ENCODE results near the gene MZT2A. TPM values are rescaled to one million over a fixed set of nuclear protein-coding genes. Genes with fewer than 3 reads are reported as not detected.
"Not testable (repeated sequence)": the region's sequence is repeated elsewhere in the genome, so short reads cannot be mapped to it uniquely, and the experiment has no call there.

The MZT2A gene
- total and polyA plus RNA-seq, 8 donors = 32.2 to 67.5 (median 45.1) TPM

DNA sequence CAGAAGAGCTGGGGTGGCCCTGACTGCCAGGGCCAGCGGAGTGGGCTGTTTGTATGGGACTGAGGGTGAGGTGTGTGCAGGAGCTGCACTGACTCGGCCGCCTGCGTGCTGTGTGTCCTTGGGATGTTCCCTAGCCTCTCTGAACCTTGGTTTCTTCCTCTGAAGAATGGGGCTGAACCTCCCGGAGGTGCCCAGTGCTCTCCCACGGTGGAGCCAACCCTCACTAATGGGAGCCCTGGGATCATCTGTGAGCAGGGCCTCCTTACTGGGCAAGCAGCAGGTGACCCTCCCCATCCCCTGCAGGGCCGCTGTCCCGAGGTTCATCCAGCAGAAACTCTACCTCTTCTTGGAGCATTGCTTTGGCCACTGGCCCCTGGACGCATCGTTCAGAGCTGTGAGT is 23.8 kb upstream of the MZT2A start:
- no peaks in the 10 kb centered on the region for H3K4me1 ChIP-seq
- H3K36me3 ChIP-seq = peaks cover 0 to 92% of the 10 kb centered on the region in 2 donors
- H3K4me3 ChIP-seq = no peak overlapping the region
- H3K9me3 ChIP-seq = no peaks in the 10 kb centered on the region
- ATAC-seq = no peak
- no peak overlapping the region for H3K27ac ChIP-seq
- H3K27me3 ChIP-seq = no peaks in the 10 kb centered on the region
- TF ChIP-seq CTCF (IDR thresholded peaks at IDR 0.05) = no peak
- no peak for DNase-seq
- intact Hi-C loops (cut with DNase I) = no loop called here

DNA sequence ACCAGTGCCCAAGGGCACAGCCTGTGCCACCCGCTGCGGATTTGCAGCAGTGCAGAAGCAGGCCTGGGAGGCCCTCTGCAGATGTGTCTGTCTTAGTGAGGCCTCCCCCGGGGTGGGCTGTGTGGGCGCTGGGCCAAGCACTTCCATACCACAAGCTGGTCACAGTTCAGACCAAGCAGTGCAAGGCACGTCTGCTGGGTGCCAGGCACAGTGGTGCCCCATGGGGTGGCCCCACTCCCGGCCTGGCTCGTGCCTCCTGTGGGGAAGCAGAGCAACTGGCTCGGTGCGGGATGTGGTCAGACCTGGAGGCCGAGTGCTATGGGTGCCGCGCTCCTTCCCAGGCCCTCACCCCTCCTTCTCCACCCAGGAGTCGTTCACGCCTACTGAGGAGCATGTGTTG is 23.0 kb upstream of the MZT2A start:
- H3K9me3 ChIP-seq; intact Hi-C loops (cut with DNase I); H3K27me3 ChIP-seq; H3K27ac ChIP-seq; H3K4me3 ChIP-seq; H3K4me1 ChIP-seq; ATAC-seq: not testable (repeated sequence)
- DNase-seq = peak in 1 of 4 donors; percentile 73
- peaks cover 0 to 91% of the 10 kb centered on the region in 2 donors for H3K36me3 ChIP-seq

DNA sequence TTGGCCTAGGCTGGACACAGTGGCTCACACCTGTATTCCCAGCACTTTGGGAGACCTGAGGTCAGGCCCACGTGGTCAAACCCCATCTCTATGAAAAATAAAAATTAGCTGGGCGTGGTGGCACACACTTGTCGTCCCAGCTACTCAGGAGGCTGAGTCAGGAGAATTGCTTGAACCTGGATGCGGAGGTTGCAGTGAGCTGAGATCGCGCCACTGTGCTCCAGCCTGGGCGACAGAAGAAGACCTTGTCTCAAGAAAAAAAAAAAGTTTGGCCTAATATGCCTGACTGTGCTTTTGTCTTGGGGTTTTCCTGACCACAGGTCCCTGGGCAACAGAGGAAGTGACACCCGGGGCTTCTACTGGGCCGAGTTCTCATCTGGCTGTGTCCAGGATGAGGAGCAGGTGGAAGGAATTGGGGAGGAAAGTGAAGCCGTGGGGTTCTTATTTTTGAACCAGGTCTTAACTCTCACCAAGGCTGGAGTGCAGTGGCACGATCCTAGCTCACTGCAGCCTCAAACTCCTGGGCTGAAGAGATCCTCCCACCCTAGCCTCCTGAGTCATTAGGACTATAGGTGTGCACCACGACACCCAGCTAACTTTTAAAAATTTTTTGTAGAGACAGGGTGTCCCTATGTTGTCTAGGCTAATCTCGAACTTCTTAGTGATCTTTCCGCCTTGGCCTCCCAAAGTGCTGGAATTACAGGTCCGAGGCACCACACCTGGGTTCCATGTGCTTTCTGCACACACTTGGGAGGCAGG is 22.4 kb upstream of the MZT2A start:
- peaks cover 0 to 91% of the 10 kb centered on the region in 2 donors for H3K36me3 ChIP-seq
- not testable (repeated sequence) for DNase-seq

DNA sequence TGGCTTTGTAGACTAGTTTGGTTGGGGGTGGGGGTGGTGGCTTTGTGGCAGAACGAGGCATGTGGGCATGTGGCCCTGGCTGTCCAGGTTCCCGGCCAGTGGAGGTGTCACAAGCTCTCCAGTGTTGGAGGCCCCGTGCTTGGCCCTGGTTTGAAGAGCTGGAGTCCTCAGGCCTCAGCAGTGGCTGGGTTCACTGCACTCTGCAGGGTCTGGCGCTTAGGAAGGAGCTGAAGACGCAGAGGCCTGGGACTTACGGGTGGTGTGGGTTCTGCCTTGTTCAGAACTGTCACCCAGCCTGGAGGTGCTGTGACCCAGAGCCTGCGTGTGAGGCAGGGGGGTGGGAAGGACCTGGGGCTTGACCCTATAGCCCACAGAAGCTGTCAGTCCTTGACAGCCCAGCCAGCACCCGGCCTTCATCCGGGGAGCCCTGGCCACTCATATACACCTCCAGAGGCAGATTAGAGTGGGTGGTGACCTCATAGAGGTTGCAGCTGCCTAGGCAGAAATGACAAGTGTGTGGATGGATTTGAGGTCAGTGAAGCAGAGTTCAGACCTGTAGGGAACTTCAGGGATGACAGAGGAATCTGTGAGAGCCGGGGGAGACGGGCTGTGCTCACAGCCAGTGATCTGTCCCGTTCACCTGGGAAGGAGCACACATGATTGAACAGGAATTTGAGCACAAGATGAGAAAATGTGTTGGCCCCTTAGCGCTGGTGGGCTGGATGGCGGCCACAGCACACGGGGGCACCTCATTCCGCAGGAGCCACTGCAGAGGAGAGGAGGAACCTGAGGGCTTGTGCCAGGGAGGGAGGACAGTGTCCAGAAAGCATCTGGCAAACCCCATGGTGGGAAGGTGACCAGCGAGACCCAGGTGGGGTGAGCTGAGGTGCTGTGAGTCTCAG is 20.0 kb upstream of the MZT2A start:
- H3K27me3 ChIP-seq; intact Hi-C loops (cut with DNase I); ATAC-seq; H3K9me3 ChIP-seq; H3K27ac ChIP-seq; H3K4me3 ChIP-seq; H3K4me1 ChIP-seq: not testable (repeated sequence)
- H3K36me3 ChIP-seq = peaks cover 0 to 90% of the 10 kb centered on the region in 2 donors
- DNase-seq = peak in 1 of 4 donors; percentile 18

More for the DNA sequence above, 22.4 kb upstream of the MZT2A start:
- H3K4me1 ChIP-seq; H3K9me3 ChIP-seq; H3K27me3 ChIP-seq; H3K4me3 ChIP-seq; ATAC-seq; H3K27ac ChIP-seq; intact Hi-C loops (cut with DNase I): not testable (repeated sequence)

DNA sequence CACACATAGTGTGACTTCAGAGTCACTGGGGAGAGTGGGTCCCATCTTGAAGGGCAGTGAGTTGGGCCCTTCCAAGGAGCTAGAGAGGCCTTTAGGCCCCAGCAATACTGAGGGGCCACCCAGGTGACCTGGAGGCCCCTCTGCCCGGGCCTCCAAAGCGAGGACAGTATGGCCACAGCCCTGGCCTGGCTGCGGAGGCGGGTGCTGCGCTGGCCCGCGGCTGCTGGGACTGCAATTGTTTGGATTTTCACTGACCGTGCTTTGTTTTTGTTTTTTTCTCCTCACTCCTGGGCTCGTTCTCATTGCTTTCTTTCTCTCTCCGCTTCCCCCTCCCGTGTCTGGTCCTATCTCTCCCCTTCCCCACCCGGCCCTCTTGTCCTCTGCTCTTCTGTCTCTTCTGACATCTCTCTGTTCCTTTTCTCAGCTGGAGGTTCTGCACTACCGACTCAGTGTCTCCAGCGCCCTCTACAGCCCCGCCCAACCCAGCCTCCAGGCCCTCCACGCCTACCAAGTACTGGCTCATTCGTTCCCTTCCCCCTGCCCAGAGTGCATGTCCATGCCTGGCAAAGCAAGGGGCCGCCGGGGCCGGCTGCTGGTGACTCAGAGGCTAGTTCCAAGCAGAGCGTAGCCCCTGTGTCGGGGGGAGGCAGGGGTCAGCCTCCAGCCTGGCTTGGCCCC is 19.2 kb upstream of the MZT2A start:
- peak in 1 of 4 donors; percentile 42 for DNase-seq
- H3K4me3 ChIP-seq; intact Hi-C loops (cut with DNase I); H3K9me3 ChIP-seq; ATAC-seq; H3K27me3 ChIP-seq; H3K27ac ChIP-seq; H3K4me1 ChIP-seq: not testable (repeated sequence)
- peaks cover 0 to 90% of the 10 kb centered on the region in 2 donors for H3K36me3 ChIP-seq

DNA sequence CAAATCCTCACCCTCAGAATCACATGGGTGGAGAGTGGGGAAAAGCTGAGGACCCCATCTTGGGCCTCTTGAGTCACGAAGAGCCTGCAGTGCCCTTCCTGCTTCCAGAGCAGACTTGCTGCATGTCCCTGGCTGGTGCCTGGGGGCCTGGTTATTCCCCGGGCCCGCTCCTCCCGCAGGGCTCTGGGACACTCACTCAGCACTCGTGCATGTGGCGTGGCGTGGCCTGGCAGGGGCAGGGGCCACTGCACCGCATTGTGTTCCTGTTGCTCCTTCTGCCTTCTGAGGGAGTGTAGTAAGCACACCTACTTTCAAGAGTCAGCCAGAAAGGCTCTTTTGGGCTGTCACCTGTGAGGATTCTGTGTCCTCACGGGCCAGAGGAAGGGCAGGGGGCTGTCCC is 17.4 kb upstream of the MZT2A start:
- TF ChIP-seq CTCF (IDR thresholded peaks at IDR 0.05) = no peak
- intact Hi-C loops (cut with DNase I) = no loop called here
- no peaks in the 10 kb centered on the region for H3K4me1 ChIP-seq
- ATAC-seq (no peak), DNase-seq (no peak)
- no peaks in the 10 kb centered on the region for H3K9me3 ChIP-seq
- H3K36me3 ChIP-seq = peaks cover 0 to 97% of the 10 kb centered on the region in 2 donors
- no peaks in the 10 kb centered on the region for H3K27me3 ChIP-seq
- H3K4me3 ChIP-seq = no peak overlapping the region
- no peak overlapping the region for H3K27ac ChIP-seq

DNA sequence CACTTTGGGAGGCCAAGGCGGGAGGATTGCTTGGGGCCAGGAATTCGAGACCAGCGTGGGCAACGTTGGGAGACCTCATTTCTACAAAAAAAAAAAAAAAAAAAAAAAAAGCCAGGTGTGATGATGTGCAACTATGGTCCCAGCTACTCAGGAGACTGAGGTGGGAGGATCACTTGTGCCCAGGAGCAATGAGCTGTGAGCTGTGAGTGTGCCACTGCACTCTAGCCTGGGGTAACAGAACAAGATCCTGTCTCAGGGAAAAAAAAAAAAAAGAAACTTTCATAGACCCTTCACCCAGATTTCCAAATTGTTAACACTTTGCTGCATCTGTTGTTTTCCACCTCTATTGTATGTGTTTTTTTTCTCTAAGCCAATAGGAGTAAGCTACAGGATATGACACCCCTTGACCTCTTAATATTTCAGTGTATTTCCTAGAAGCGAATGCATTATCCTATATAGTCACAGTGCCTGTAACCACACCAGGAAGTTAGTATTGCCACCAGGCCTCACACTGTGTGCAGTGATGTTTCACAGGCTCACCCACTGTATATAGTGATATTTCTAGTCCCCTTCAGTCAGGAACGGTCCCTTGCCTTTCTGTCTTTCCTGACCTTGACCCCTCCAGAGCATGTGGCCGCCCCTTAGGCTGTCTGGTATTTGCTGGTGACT is 12.0 kb upstream of the MZT2A start:
- intact Hi-C loops (cut with DNase I); ATAC-seq; H3K4me1 ChIP-seq; DNase-seq; H3K27ac ChIP-seq; H3K4me3 ChIP-seq; H3K27me3 ChIP-seq; H3K9me3 ChIP-seq: not testable (repeated sequence)
- H3K36me3 ChIP-seq = peaks cover 0 to 99% of the 10 kb centered on the region in 2 donors

DNA sequence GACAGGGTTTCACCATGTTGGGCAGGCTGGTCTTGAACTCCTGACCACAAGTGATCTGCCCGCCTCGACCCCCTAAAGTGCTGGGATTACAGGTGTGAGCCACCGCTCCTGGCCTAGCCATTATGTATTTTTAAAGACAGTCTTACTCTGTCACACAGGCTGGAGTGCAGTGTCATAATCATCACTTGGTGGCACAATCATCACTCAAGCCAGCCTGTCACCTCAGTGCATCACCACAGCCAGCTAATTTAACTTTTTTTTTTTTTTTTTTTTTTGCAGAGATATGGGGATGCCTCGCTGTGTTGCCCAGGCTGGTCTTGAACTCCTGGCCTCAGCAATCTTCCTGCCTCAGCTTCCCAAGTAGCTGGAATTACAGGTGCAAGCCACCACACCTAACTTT is 11.4 kb upstream of the MZT2A start:
- intact Hi-C loops (cut with DNase I); H3K4me1 ChIP-seq; ATAC-seq; DNase-seq; H3K27ac ChIP-seq; H3K9me3 ChIP-seq; H3K4me3 ChIP-seq; H3K27me3 ChIP-seq: not testable (repeated sequence)
- peaks cover 0 to 100% of the 10 kb centered on the region in 2 donors for H3K36me3 ChIP-seq

DNA sequence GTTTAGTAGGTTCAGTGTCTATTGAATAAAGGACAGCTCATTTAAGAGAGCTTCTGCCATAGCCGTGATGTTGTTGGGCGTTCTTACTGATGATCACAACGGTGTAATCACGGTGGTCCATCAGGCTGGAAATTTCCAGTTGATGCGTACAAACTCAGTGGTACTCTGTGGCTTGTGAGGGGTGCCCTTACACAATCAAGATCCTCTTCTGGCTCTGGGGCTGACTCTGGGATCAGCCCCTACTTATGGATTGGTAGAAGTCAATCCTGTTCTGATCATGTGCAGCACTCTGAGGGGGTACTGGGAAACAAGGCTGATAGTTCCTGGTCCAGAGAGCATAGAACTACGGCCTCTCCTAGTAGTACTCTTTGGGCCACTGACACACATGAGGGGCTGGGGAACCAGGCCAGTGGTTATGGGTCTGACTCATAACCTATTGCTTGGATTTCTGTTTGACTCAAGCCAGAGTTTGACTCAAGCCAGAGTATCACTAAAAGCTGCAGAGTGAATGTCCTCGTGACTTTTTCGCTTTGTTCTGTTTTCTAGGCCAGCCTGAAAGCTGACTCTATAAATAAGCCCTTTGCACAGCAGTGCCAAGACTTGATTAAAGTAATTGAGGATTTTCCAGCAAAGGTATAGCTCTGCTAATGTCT is 6.2 kb upstream of the MZT2A start:
- intact Hi-C loops (cut with DNase I); H3K4me3 ChIP-seq; H3K27ac ChIP-seq; DNase-seq; H3K27me3 ChIP-seq; H3K9me3 ChIP-seq; ATAC-seq: not testable (repeated sequence)
- Histone ChIP-seq H3K4me1 (peaks cover 9 to 20% of the 10 kb centered on the region in 2 donors), H3K36me3 (peaks cover 0 to 55% of the 10 kb centered on the region in 2 donors)

DNA sequence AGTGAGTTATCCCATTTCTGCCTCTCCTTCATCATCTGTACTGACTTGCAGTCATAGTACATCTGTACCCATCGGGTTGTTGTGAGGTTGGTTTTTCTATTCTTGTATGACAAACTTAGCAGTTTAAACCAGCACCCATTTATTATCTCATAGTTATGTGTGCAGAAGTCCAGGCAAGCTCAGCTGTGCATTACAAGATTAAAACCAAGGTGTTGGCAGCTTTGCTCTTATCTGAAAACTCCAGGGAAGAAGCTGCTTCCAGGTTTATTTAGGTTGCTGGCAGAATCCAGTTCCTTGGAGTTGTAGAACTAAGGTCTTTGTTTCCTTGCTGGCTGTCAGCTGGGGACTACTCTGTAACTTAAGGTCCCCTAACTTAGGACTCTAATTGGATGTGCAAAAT is 3.3 kb upstream of the MZT2A start:
- intact Hi-C loops (cut with DNase I); H3K4me3 ChIP-seq; ATAC-seq; H3K27me3 ChIP-seq; DNase-seq; H3K27ac ChIP-seq; H3K9me3 ChIP-seq: not testable (repeated sequence)
- Histone ChIP-seq H3K36me3 (peaks cover 0 to 26% of the 10 kb centered on the region in 2 donors), H3K4me1 (peaks cover 16 to 28% of the 10 kb centered on the region in 2 donors)

Data from left lung (tissue), 10 donors.